HL-60/S4 (cell line): ENCODE measurements around the gene CDC34.

Experiments used
- in situ Hi-C: fragments of 300-500 bp; cut with MboI; formaldehyde crosslinking; loops from 2 replicates; pipeline ENCODE4 v1.14.3; 2022; ENCODE audit warnings: low sequenced_read_pairs

Gene CDC34

GRCh38 chr19:540867-541637 lies 9.5 kb downstream of the CDC34 start:
- in situ Hi-C loops: no loop called here

- in situ Hi-C loops: no loop called here
Observed at GRCh38 chr19:541699-542098, 10.1 kb downstream of the CDC34 start.

- in situ Hi-C loops: no loop called here
Observed at GRCh38 chr19:542173-542866, 10.8 kb downstream of the CDC34 start.

GRCh38 chr19:543910-544608 lies 12.5 kb downstream of the CDC34 start, which contains the start of gene GZMM:
Gene GZMM, plus strand, starts transcription at chr19:544053. Its CDS starts 19 bp downstream, at chr19:544072.
- in situ Hi-C loops: no loop called here

- in situ Hi-C loops: no loop called here
Observed at GRCh38 chr19:547117-547516, 15.6 kb downstream of the CDC34 start.

- in situ Hi-C loops: no loop called here
Observed at GRCh38 chr19:547836-548720, 16.5 kb downstream of the CDC34 start.

GRCh38 chr19:548886-549830 lies 17.6 kb downstream of the CDC34 start:
- in situ Hi-C loops: no loop called here

GRCh38 chr19:554817-555216 lies 23.3 kb downstream of the CDC34 start:
- in situ Hi-C loops: no loop called here

GRCh38 chr19:555474-555808 lies 23.9 kb downstream of the CDC34 start:
- in situ Hi-C loops: no loop called here

GRCh38 chr19:556611-557382 lies 25.2 kb downstream of the CDC34 start:
- in situ Hi-C loops: no loop called here

GRCh38 chr19:558770-559439 lies 27.3 kb downstream of the CDC34 start:
- in situ Hi-C loops: no loop called here

GRCh38 chr19:560121-560520 lies 28.6 kb downstream of the CDC34 start:
- in situ Hi-C loops: no loop called here

GRCh38 chr19:566403-566802 lies 34.8 kb downstream of the CDC34 start:
- in situ Hi-C loops: no loop called here

GRCh38 chr19:566844-567243 lies 35.3 kb downstream of the CDC34 start:
- in situ Hi-C loops: no loop called here

GRCh38 chr19:567296-567900 lies 35.8 kb downstream of the CDC34 start:
- in situ Hi-C loops: no loop called here

- in situ Hi-C loops: no loop called here
Observed at GRCh38 chr19:570251-570686, 38.7 kb downstream of the CDC34 start.

- in situ Hi-C loops: no loop called here
Observed at GRCh38 chr19:570937-571565, 39.5 kb downstream of the CDC34 start.

- in situ Hi-C loops: no loop called here
Observed at GRCh38 chr19:571566-571974, 40.0 kb downstream of the CDC34 start.
